Sigmoid colon (tissue), 7 donors: ENCODE results near the gene CCDC170. TPM values are rescaled to one million over a fixed set of nuclear protein-coding genes. Genes with fewer than 3 reads are reported as not detected.

ENCODE experiments used
- DNase-seq: peaks from one replicate; pipeline ENCODE4 v3.0.0-alpha.2; 2019
- H3K27ac ChIP-seq, 4 donors: fragments of 200-600 bp; sonication (generic); one replicate each; pipeline ENCODE4 v1.5.1; 2016 to 2019; ENCODE audit warnings: mild to moderate bottlenecking in 1 of 4
- H3K27me3 ChIP-seq, 3 donors: fragments of 200-600 bp; sonication (generic); one replicate each; pipeline ENCODE4 v1.5.1; 2019; ENCODE audit warnings: mild to moderate bottlenecking in 1 of 3
- H3K36me3 ChIP-seq, 4 donors: fragments of 200-600 bp; sonication (generic); one replicate each; pipeline ENCODE4 v1.5.1; 2016 to 2019
- H3K4me1 ChIP-seq, 4 donors: fragments of 200-600 bp; sonication (generic); one replicate each; pipeline ENCODE4 v1.5.1; 2017 to 2019
- H3K4me3 ChIP-seq, 4 donors: fragments of 200-600 bp; sonication (generic); one replicate each; pipeline ENCODE4 v1.5.1; 2017 to 2019; ENCODE audit warnings: mild to moderate bottlenecking in 2 of 4, moderate library complexity in 1 of 4
- H3K9me3 ChIP-seq, 4 donors: fragments of 200-600 bp in 3 of 4; sonication (generic) in 3 of 4; one replicate each; pipeline versions ENCODE4 v1.5.1 to v1.6.1; 2013 to 2019
- CTCF ChIP-seq, 4 experiments: fragments of 450-650 bp in 3 of 4; fragments of 200-600 bp in 1 of 4; IDR thresholded peaks; one replicate each; pipeline ENCODE4 v1.5.1; 2016 to 2019; ENCODE audit warnings: antibody characterized with exemption in 4 of 4, mild to moderate bottlenecking in 3 of 4, moderate library complexity in 2 of 4
- EP300 ChIP-seq, 4 donors: sonication (generic); formaldehyde crosslinking; IDR thresholded peaks; one replicate each; pipeline ENCODE4 v1.6.1; 2017; ENCODE audit warnings: antibody characterized with exemption in 4 of 4
- POLR2A ChIP-seq, 2 donors: fragments of 450-650 bp; IDR thresholded peaks; one replicate each; pipeline ENCODE4 v1.6.1; 2016; ENCODE audit warnings: antibody characterized with exemption in 2 of 2, mild to moderate bottlenecking in 2 of 2, moderate library complexity in 2 of 2
- POLR2AphosphoS5 ChIP-seq, 4 donors: sonication (generic); formaldehyde crosslinking; IDR thresholded peaks; one replicate each; pipeline ENCODE4 v1.6.1; 2017; ENCODE audit warnings: antibody characterized with exemption in 4 of 4
- WGBS, 2 donors: extraction: QIAGEN DNeasy Blood & Tissue Kit; methylation state at CpG; one replicate each; pipeline ENCODE4 v1.1.7; 2013; 5-methylcytosine and 5-hydroxymethylcytosine counted together
- intact Hi-C: fragments of 100-400 bp; cut with DNase I; formaldehyde crosslinking; loops from one replicate; pipeline ENCODE4 v1.15.1; 2023
- polyA plus RNA-seq, 3 donors: library from polyadenylated mRNA; stranded (reverse); fragments of 200-250 nt; gene quantifications; one replicate each; pipeline ENCODE4 v1.2.3, GENCODE V29; 2013
- total RNA-seq, 4 donors: library from RNA; depleted of rRNA; stranded (reverse); fragments of >200 nt; gene quantifications; one replicate each; pipeline ENCODE4 v1.1.0, GENCODE V29; 2016
- donor health status: healthy with polysubstance abuse.
- donor health status: Bipolar disorder and iron deficiency.
- donor health status: healthy.

The CCDC170 gene
- total and polyA plus RNA-seq, 7 donors, result 0.33 to 2.5 (median 0.66) TPM

DNA sequence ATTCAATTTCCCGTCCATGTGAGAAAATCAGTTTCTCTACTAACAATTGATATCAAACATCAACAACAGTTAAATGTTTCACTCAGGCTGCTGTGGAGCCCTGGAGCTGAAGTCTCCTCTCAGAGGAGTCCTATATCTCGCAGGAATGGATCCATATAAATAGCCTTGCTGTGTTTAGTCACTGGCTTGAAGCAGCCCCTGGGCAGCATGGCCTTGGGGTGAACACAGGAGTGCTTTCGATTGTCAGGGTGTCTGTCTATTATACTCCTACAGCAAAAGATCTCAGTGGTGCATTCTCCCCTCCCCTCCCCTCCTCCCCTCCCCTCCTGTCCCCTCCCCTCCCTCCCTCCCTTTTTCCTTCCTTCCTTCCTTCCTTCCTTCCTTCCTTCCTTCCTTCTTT lies 141.9 kb downstream of the CCDC170 start:
- H3K4me1 ChIP-seq, result no peaks in the 10 kb centered on the region
- intact Hi-C loops, result no loop called here
- no peak overlapping the region for H3K4me3 ChIP-seq
- H3K27me3 ChIP-seq, result no peaks in the 10 kb centered on the region
- DNase-seq, result no peak
- no peak overlapping the region for H3K27ac ChIP-seq
- 79 to 80% methylated on average over 3 of the region's 3 CpGs for WGBS, 2 donors
- no peak for TF ChIP-seq POLR2AphosphoS5 (IDR thresholded peaks at IDR 0.05)
- TF ChIP-seq EP300 (IDR thresholded peaks at IDR 0.05), result no peak
- TF ChIP-seq POLR2A (IDR thresholded peaks at IDR 0.05), result no peak
- TF ChIP-seq CTCF (IDR thresholded peaks at IDR 0.05), result no peak
- H3K36me3 ChIP-seq, result no peaks in the 10 kb centered on the region
- peaks cover 0 to 5% (median 0%) of the 10 kb centered on the region in 4 donors for H3K9me3 ChIP-seq

DNA sequence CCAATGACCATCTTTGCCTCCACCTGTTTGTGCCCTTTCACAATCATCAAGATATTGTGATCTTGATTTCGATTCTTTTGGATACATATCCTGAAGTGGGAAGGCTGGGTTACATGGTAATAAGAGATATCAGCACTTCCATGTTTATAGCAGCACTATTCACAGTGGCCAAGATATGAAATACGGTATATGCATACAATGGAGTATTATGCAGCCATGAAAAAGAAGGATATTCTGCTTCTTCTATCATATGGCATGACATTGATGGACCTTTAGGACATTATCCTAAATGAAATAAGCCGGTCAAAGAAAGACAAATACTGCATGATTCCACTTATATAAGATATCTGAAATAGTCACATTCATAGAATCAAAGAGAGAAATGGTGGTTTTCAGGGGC lies 144.0 kb downstream of the CCDC170 start:
- DNase-seq, result no peak
- intact Hi-C loops, result no loop called here
- no peaks in the 10 kb centered on the region for H3K27me3 ChIP-seq

DNA sequence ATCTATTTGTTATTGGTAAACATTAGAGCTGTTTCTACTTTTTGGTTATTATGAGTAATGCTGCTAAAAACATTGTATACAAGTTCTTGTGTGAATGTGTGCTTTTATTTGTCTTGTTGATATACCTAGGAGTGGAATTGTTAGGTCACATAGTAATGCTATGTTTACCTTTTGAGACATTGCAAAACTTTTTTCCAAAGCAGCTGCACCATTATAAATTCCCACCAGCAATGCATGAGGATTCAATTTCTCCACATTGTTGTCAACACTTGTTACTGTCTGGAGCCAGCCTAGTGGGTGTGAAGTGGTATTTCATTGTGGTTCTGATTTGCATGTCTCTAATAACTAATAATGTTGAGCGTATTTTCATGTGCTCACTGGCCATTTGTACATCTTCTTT lies 145.9 kb downstream of the CCDC170 start:
- intact Hi-C loops, result no loop called here
- no peak overlapping the region for H3K27ac ChIP-seq
- no peak overlapping the region for H3K4me3 ChIP-seq
- no peaks in the 10 kb centered on the region for H3K36me3 ChIP-seq
- H3K9me3 ChIP-seq, result peaks cover 0 to 5% (median 0%) of the 10 kb centered on the region in 4 donors
- WGBS, 2 donors, result 81 to 83% methylated on average over 1 of the region's 1 CpG
- no peak for DNase-seq
- no peak for TF ChIP-seq POLR2A (IDR thresholded peaks at IDR 0.05)
- TF ChIP-seq CTCF (IDR thresholded peaks at IDR 0.05), result no peak
- TF ChIP-seq EP300 (IDR thresholded peaks at IDR 0.05), result no peak
- TF ChIP-seq POLR2AphosphoS5 (IDR thresholded peaks at IDR 0.05), result no peak
- H3K27me3 ChIP-seq, result no peaks in the 10 kb centered on the region
- no peaks in the 10 kb centered on the region for H3K4me1 ChIP-seq

More for the DNA sequence above, 144.0 kb downstream of the CCDC170 start:
- no peak overlapping the region for H3K27ac ChIP-seq
- no peaks in the 10 kb centered on the region for H3K4me1 ChIP-seq
- H3K9me3 ChIP-seq, result peaks cover 0 to 5% (median 0%) of the 10 kb centered on the region in 4 donors
- TF ChIP-seq EP300 (IDR thresholded peaks at IDR 0.05) (no peak), POLR2AphosphoS5 (IDR thresholded peaks at IDR 0.05) (no peak), POLR2A (IDR thresholded peaks at IDR 0.05) (no peak), CTCF (IDR thresholded peaks at IDR 0.05) (no peak)
- no peaks in the 10 kb centered on the region for H3K36me3 ChIP-seq
- 77 to 93% methylated on average over 3 of the region's 3 CpGs for WGBS, 2 donors
- H3K4me3 ChIP-seq, result no peak overlapping the region

DNA sequence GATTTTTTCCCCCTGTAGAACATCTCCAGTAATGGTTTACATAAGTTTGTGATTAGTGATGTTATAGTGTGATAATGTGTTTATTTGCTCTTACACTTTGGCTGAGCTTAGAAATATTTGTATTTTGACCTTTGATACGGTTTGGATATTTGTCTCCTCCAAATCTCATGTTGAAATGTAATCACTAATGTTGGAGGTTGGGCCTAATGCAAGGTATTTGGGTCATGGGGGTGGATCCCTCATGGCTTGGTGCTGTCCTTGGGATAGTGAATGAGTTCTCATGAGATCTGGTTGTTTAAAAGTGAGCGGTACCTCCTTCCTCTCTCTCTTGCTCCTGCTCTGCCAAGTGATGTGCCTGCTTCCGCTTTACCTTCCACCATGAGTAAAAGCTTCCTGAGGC lies 147.2 kb downstream of the CCDC170 start:
- no peak for DNase-seq
- no peak for TF ChIP-seq CTCF (IDR thresholded peaks at IDR 0.05)
- 79 to 85% methylated on average over 3 of the region's 3 CpGs for WGBS, 2 donors
- Histone ChIP-seq H3K27ac (no peak overlapping the region), H3K4me1 (no peaks in the 10 kb centered on the region), H3K27me3 (no peaks in the 10 kb centered on the region), H3K9me3 (peaks cover 0 to 5% (median 0%) of the 10 kb centered on the region in 4 donors), H3K36me3 (no peaks in the 10 kb centered on the region), H3K4me3 (no peak overlapping the region)
- intact Hi-C loops, result no loop called here

- no peak for DNase-seq
Observed at GRCh38 chr6:151647976-151648639, 154.3 kb downstream of the CCDC170 start.

More at GRCh38 chr6:151647976-151648639, 154.3 kb downstream of the CCDC170 start:
- H3K36me3 ChIP-seq, result no peaks in the 10 kb centered on the region
- H3K4me3 ChIP-seq, result no peak overlapping the region
- TF ChIP-seq EP300 (IDR thresholded peaks at IDR 0.05) (no peak), POLR2AphosphoS5 (IDR thresholded peaks at IDR 0.05) (no peak), CTCF (IDR thresholded peaks at IDR 0.05) (no peak), POLR2A (IDR thresholded peaks at IDR 0.05) (no peak)
- intact Hi-C loops, result no loop called here
- no peaks in the 10 kb centered on the region for H3K27me3 ChIP-seq
- 79% methylated on average over 12 of the region's 12 CpGs for WGBS, 2 donors
- no peaks in the 10 kb centered on the region for H3K9me3 ChIP-seq
- no peak overlapping the region for H3K27ac ChIP-seq
- H3K4me1 ChIP-seq, result no peaks in the 10 kb centered on the region
